ENCODE results near the gene ZNF618. TPM values are rescaled to one million over a fixed set of nuclear protein-coding genes. Genes with fewer than 3 reads are reported as not detected.

The ZNF618 gene
- total and polyA plus RNA-seq, 9 donors, result 8.2 to 28.9 (median 18.3) TPM

DNA sequence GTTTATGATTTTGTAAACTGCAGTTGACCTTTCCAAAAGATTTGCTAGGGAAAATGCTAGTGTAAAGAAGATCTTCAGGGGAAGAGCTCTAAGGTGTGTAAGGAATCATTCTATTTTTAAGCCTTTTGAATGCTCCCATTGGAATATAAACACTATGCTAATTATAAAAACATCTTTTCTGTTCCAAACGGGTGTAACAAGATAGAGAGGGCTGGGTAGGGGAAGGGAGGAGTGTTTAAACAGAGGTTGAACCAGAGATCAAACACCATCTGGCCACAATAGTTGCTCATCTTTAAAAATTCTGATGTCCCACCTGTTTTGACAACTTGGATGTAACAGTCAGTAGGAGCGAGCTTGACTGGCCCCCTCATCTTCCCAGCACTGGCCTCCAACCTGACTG, 38.4 kb downstream of the ZNF618 start:
- no peaks in the 10 kb centered on the region for H3K9me3 ChIP-seq
- no peak overlapping the region for H3K27ac ChIP-seq
- TF ChIP-seq, protein P1, sequence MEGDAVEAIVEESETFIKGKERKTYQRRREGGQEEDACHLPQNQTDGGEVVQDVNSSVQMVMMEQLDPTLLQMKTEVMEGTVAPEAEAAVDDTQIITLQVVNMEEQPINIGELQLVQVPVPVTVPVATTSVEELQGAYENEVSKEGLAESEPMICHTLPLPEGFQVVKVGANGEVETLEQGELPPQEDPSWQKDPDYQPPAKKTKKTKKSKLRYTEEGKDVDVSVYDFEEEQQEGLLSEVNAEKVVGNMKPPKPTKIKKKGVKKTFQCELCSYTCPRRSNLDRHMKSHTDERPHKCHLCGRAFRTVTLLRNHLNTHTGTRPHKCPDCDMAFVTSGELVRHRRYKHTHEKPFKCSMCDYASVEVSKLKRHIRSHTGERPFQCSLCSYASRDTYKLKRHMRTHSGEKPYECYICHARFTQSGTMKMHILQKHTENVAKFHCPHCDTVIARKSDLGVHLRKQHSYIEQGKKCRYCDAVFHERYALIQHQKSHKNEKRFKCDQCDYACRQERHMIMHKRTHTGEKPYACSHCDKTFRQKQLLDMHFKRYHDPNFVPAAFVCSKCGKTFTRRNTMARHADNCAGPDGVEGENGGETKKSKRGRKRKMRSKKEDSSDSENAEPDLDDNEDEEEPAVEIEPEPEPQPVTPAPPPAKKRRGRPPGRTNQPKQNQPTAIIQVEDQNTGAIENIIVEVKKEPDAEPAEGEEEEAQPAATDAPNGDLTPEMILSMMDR (IDR thresholded peaks at IDR 0.05), result no peak
- TF ChIP-seq EP300 (IDR thresholded peaks at IDR 0.05) (no peak), POLR2A (IDR thresholded peaks at IDR 0.05) (no peak)
- H3K4me1 ChIP-seq (ENCODE audit: insufficient read depth), result peaks cover 11% of the 10 kb centered on the region
- H3K36me3 ChIP-seq, result no peaks in the 10 kb centered on the region
- H3K27me3 ChIP-seq, result no peaks in the 10 kb centered on the region
- WGBS, 3 donors, result 40 to 52% (median 46%) methylated on average over 2 of the region's 2 CpGs
- intact Hi-C loops (cut with DNase I), result no loop called here
- DNase-seq, result no peak
- H3K4me3 ChIP-seq, result no peak overlapping the region

DNA sequence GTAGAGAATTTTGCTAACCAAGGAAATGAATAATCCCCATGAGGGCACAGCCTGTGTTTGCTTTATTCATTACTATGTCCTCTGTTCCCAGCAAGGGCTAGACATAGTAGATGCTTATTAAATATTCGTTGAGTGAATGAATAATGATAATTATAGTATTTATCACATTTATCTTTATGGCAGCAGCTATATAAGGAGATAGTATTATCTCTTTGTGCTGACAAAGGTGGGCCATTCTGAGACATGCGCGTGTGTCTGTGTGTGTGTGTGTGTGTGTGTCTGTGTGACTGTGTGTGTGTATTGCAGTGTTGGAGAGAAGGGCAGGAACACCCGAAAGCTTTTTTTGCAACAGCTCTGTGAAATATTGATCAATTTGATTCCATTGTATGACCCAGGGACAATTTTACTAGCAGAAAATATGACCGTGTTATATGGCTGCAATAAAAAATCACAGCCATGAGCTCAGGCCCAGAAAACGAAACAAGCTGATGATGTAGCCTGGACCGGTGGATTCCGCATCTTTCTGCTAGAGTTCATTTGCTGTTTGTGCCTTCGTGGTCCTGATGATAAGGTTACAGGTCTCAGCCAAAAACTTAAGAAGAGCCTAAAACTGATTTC, 39.8 kb downstream of the ZNF618 start:
- intact Hi-C loops (cut with DNase I), result no loop called here

DNA sequence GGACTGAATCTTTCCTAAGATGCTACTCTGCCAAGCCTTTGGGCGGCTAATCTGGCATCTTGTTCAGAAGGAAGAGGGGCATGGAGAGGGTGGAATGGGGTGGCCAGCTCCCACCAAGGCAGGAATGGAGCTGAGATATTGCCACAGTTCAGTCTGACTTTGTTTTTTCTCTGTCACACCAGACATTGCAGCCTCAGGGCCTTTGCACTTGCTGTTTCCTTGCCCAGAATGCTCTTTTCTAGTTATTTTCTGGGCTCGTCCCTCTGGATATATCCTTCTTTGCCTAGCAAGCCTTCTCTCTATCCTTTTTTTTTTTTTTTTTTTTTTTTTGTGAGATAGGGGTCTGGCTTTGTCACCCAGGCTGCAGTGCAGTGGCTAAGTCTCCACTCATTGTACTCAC, 40.8 kb downstream of the ZNF618 start:
- H3K9me3 ChIP-seq, result no peaks in the 10 kb centered on the region
- H3K4me3 ChIP-seq, result no peak overlapping the region
- H3K27ac ChIP-seq, result no peak overlapping the region
- 96% methylated on average over 2 of the region's 2 CpGs for WGBS, 3 donors
- intact Hi-C loops (cut with DNase I), result no loop called here
- H3K27me3 ChIP-seq, result no peaks in the 10 kb centered on the region
- DNase-seq, result no peak
- no peaks in the 10 kb centered on the region for H3K36me3 ChIP-seq
- TF ChIP-seq, protein P1 (IDR thresholded peaks at IDR 0.05), result no peak
- no peak for TF ChIP-seq POLR2A (IDR thresholded peaks at IDR 0.05)
- TF ChIP-seq EP300 (IDR thresholded peaks at IDR 0.05), result no peak
- peaks cover 11% of the 10 kb centered on the region for H3K4me1 ChIP-seq (ENCODE audit: insufficient read depth)

More for the DNA sequence above, 39.8 kb downstream of the ZNF618 start:
- H3K4me1 ChIP-seq (ENCODE audit: insufficient read depth), result peaks cover 11% of the 10 kb centered on the region
- H3K9me3 ChIP-seq, result no peaks in the 10 kb centered on the region
- 89 to 94% (median 90%) methylated on average over 9 of the region's 9 CpGs for WGBS, 3 donors
- H3K4me3 ChIP-seq, result no peak overlapping the region
- H3K27me3 ChIP-seq, result no peaks in the 10 kb centered on the region
- no peak for TF ChIP-seq POLR2A (IDR thresholded peaks at IDR 0.05)
- H3K27ac ChIP-seq, result no peak overlapping the region
- DNase-seq, result no peak
- H3K36me3 ChIP-seq, result no peaks in the 10 kb centered on the region

DNA sequence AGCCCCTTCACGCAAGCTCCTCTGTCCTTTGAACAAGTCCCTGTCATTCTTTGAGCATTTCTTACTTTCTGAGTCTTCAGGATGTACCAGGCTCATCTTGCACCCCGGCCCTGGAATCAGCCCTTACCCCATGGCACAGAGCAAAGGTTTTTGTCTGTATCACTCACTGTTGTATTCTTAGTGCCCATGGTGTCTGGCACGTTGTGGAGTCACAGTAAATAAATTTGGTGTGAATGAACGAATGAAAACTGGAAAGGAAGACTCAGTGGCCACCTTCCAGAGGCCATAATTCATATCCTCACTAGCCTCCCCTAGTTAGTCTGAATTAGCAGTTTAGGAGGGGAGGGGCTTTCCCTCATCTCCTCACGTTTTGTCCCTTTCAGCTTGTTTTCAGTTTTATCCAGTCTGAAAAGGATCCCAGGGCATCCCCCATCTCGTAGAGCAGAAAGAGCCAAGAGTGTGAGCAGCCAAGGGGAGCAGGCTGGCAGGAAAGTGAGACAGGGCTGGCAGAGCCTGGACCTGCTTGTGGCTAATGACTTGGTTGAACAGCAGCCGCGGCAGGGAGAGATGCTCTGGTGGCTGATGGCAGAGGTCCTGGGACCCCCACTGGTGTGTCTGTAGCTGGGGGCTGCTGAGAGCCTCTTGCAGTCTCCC, 42.7 kb downstream of the ZNF618 start:
- 56 to 62% (median 58%) methylated on average over 8 of the region's 8 CpGs for WGBS, 3 donors
- intact Hi-C loops (cut with DNase I), result no loop called here
- no peak for TF ChIP-seq EP300 (IDR thresholded peaks at IDR 0.05)
- no peak for TF ChIP-seq POLR2A (IDR thresholded peaks at IDR 0.05)
- TF ChIP-seq, protein P1 (IDR thresholded peaks at IDR 0.05), result no peak

DNA sequence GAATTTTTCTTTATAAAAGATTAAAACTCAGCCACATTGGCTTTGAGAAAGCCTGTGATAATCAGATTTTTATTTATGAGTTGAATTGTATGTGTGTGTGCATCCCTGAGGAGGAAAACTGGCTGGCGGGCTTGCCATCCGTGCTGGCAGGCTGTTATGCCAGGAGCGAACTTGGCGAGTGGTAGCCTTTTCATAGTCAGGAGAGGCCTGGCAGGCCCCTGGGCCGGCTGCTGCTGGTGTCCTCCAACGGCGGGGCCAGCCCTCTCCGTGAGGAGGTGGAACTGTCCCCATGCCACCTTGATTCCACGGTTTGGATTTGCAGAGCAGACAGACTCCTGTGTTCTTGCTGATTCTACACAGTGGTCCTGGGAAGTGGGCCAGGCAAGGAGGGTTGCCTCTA, 43.3 kb downstream of the ZNF618 start:
- H3K9me3 ChIP-seq, result no peaks in the 10 kb centered on the region
- intact Hi-C loops (cut with DNase I), result no loop called here
- TF ChIP-seq POLR2A (IDR thresholded peaks at IDR 0.05) (no peak), EP300 (IDR thresholded peaks at IDR 0.05) (no peak)
- TF ChIP-seq, protein P1 (IDR thresholded peaks at IDR 0.05), result no peak
- DNase-seq, result no peak
- H3K36me3 ChIP-seq, result no peaks in the 10 kb centered on the region
- WGBS, 3 donors, result 82 to 87% (median 87%) methylated on average over 9 of the region's 9 CpGs
- H3K27ac ChIP-seq, result no peak overlapping the region
- H3K4me3 ChIP-seq, result no peak overlapping the region
- peaks cover 5% of the 10 kb centered on the region for H3K4me1 ChIP-seq (ENCODE audit: insufficient read depth)
- no peaks in the 10 kb centered on the region for H3K27me3 ChIP-seq

More for the DNA sequence above, 42.7 kb downstream of the ZNF618 start:
- Histone ChIP-seq H3K4me3 (no peak overlapping the region), H3K27ac (no peak overlapping the region), H3K27me3 (no peaks in the 10 kb centered on the region), H3K9me3 (no peaks in the 10 kb centered on the region), H3K4me1 (ENCODE audit: insufficient read depth) (peaks cover 9% of the 10 kb centered on the region), H3K36me3 (no peaks in the 10 kb centered on the region)
- DNase-seq, result no peak

Measured in ovary (tissue), 9 donors.